Peyer's patch (tissue), 4 donors: ENCODE results near the gene L3MBTL1.

Source experiments
- POLR2A ChIP-seq, 2 donors: fragments of 450-650 bp; IDR thresholded peaks; one replicate each; pipeline ENCODE4 v1.5.1; 2017; ENCODE audit warnings: antibody characterized with exemption in 2 of 2, mild to moderate bottlenecking in 2 of 2, moderate library complexity in 2 of 2
- TF ChIP-seq, protein P1 (sequence below), 6 experiments: fragments of 450-650 bp in 4 of 6; fragments of 200-600 bp in 2 of 6; sonication (generic) in 1 of 6; IDR thresholded peaks; one replicate each; pipeline ENCODE4 v1.5.1; 2017 to 2019; ENCODE audit warnings: antibody characterized with exemption in 6 of 6, mild to moderate bottlenecking in 3 of 6, moderate library complexity in 1 of 6

DNA sequence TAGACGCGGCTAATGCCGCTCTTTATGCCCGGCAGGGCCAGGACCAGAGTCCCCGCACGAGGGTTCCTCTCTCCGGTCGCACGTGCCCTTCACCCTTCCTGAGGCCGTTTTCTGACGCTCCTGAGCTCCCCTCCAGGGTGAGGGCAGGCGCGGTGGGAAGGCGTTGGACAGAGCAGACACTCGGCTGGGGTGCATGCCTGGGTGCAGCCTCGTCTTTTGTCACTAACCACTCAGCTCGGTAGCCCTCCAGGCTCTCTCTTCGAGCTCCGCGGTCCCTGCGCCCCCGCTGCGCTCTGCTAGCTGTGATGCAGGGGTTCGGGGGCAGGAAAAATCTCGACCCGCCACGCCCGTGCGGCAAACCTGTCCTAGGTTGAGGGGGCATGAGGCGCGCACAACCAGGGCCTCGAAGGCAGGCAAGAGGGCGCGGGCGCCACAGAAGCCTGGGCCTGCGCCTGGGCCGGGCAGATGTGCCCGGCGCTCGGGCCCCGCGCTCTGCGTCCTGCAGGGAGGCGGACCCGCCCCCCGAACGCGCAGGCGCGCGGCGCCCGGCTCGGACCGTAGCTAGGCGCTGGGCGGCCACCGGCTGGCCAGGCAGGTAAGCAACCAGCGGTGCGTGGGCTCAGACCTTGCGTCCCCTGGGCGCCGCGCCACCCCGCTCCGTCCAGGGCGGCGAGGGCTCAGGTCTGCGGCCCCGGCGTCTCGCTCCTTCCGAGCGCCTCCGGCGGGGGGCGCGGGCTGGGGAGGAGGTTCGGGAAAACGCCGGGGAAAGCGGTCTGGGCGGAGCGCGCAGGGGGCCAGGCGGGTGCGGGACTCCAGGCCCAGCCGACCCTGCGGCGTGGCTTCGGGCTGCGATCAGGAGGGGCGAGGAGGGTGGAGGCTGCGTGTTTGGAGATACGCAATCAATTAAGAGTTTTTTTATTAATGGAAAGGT, at the start of gene L3MBTL1:
- TF ChIP-seq, protein P1, sequence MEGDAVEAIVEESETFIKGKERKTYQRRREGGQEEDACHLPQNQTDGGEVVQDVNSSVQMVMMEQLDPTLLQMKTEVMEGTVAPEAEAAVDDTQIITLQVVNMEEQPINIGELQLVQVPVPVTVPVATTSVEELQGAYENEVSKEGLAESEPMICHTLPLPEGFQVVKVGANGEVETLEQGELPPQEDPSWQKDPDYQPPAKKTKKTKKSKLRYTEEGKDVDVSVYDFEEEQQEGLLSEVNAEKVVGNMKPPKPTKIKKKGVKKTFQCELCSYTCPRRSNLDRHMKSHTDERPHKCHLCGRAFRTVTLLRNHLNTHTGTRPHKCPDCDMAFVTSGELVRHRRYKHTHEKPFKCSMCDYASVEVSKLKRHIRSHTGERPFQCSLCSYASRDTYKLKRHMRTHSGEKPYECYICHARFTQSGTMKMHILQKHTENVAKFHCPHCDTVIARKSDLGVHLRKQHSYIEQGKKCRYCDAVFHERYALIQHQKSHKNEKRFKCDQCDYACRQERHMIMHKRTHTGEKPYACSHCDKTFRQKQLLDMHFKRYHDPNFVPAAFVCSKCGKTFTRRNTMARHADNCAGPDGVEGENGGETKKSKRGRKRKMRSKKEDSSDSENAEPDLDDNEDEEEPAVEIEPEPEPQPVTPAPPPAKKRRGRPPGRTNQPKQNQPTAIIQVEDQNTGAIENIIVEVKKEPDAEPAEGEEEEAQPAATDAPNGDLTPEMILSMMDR (IDR thresholded peaks at IDR 0.05): no peak
- no peak for TF ChIP-seq POLR2A (IDR thresholded peaks at IDR 0.05)
